H1 (cell line): ENCODE data around the gene ST6GALNAC5. TPM values are rescaled to one million over a fixed set of nuclear protein-coding genes. Genes with fewer than 3 reads are reported as not detected.

Experiments used
- CTCF ChIA-PET: fragments of 300-600 bp; sonication (Branson Sonifier 250); formaldehyde crosslinking; loops from one replicate; lab custom pipeline; 2021; ENCODE audit not compliant: partially characterized antibody; lab: Charles Lee
- POLR2A ChIA-PET: fragments of 300-600 bp; sonication (Branson Sonifier 250); formaldehyde crosslinking; loops from one replicate; lab custom pipeline; 2021; ENCODE audit warnings: inconsistent platforms; ENCODE audit not compliant: partially characterized antibody; lab: Charles Lee
- DNase-seq, 2 experiments: peaks; one replicate each; pipeline versions ENCODE4 v3.0.0 to v3.0.0-alpha.2; 2010 to 2022; ENCODE audit warnings: low spot score in 2 of 2, low read depth in 1 of 2, mixed read lengths in 1 of 2
- FAIRE-seq: peaks from 2 replicates; lab custom pipeline; 2011; peaks lifted over from hg19 to GRCh38; lab: Jason Lieb, UNC
- H2AFZ ChIP-seq: 2 replicates; pipeline ENCODE4 v1.8.1; 2012; ENCODE audit warnings: low read length, inconsistent platforms
- H2AK5ac ChIP-seq: 2 replicates; pipeline ENCODE4 v1.6.1; 2013; ENCODE audit warnings: low read depth, low read length
- H2BK120ac ChIP-seq: replicated peaks from 2 replicates; pipeline ENCODE3; 2013; ENCODE audit warnings: low read depth, low read length, inconsistent platforms
- H2BK12ac ChIP-seq: 2 replicates; pipeline ENCODE4 v1.6.1; 2013; ENCODE audit warnings: low read depth, low read length
- H2BK15ac ChIP-seq: 2 replicates; pipeline ENCODE4 v1.6.1; 2013; ENCODE audit warnings: low read length
- H2BK20ac ChIP-seq: 2 replicates; pipeline ENCODE4 v1.6.1; 2013; ENCODE audit warnings: low read length
- H2BK5ac ChIP-seq: 2 replicates; pipeline ENCODE4 v1.6.1; 2013; ENCODE audit warnings: low read depth, low read length
- H3K14ac ChIP-seq: 2 replicates; pipeline ENCODE4 v1.6.1; 2013; ENCODE audit warnings: inconsistent platforms; ENCODE audit not compliant: insufficient read length
- H3K18ac ChIP-seq: 2 replicates; pipeline ENCODE4 v1.6.1; 2013; ENCODE audit warnings: low read length; ENCODE audit errors: extremely low read depth
- H3K23ac ChIP-seq: 2 replicates; pipeline ENCODE4 v1.6.1; 2013; ENCODE audit warnings: inconsistent platforms; ENCODE audit not compliant: insufficient read length
- H3K23me2 ChIP-seq: 2 replicates; pipeline ENCODE4 v1.6.1; 2013; ENCODE audit warnings: low read depth, low read length
- H3K27ac ChIP-seq: 2 replicates; pipeline ENCODE4 v1.6.1; 2011; ENCODE audit warnings: low read depth, low read length, inconsistent platforms
- H3K27me3 ChIP-seq, 4 experiments: replicated peaks in 1 of 4; 1 replicate in 1 of 4; 2 replicates in 3 of 4; pipeline versions ENCODE4 v1.6.1 to v1.8.1; 2011 to 2013; ENCODE audit warnings: low read length in 3 of 4, mild to moderate bottlenecking in 3 of 4, inconsistent platforms in 2 of 4, mixed read lengths in 2 of 4, moderate library complexity in 1 of 4; ENCODE audit not compliant: control insufficient read depth in 3 of 4, insufficient read depth in 3 of 4; ENCODE audit errors: extremely low read depth in 1 of 4
- H3K36me3 ChIP-seq, 4 experiments: 2 replicates each; pipeline versions ENCODE4 v1.6.1 to v1.8.1; 2011 to 2013; ENCODE audit warnings: mild to moderate bottlenecking in 4 of 4, low read length in 3 of 4, moderate library complexity in 2 of 4, control low read depth in 1 of 4, inconsistent platforms in 1 of 4; ENCODE audit not compliant: insufficient read depth in 4 of 4, control insufficient read depth in 2 of 4
- H3K4ac ChIP-seq: replicated peaks from 2 replicates; pipeline ENCODE3; 2013; ENCODE audit warnings: low read length, low read depth, mixed read lengths, inconsistent platforms; ENCODE audit not compliant: insufficient read length
- H3K4me1 ChIP-seq, 4 experiments: replicated peaks in 1 of 4; 1 replicate in 1 of 4; 2 replicates in 3 of 4; pipeline versions ENCODE4 v1.6.1 to v1.8.1; 2011 to 2013; ENCODE audit warnings: low read length in 3 of 4, inconsistent platforms in 2 of 4, mixed read lengths in 1 of 4; ENCODE audit not compliant: insufficient read depth in 4 of 4, control insufficient read depth in 3 of 4
- H3K4me2 ChIP-seq, 2 experiments: 2 replicates each; pipeline versions ENCODE4 v1.6.1 to v1.8.1; 2011 to 2013; ENCODE audit warnings: low read depth in 2 of 2, low read length in 2 of 2, control low read depth in 1 of 2, inconsistent platforms in 1 of 2, mild to moderate bottlenecking in 1 of 2; ENCODE audit not compliant: insufficient read depth in 1 of 2
- H3K4me3 ChIP-seq, 4 experiments: fragments of 200-600, 300-600 bp in 1 of 4; sonication (generic), shearing (Covaris generic), sonication (Bioruptor Twin) in 1 of 4; 2 replicates each; pipeline versions ENCODE4 v1.5.1 to v1.8.1; 2011 to 2016; ENCODE audit warnings: low read length in 4 of 4, low read depth in 3 of 4, control low read depth in 2 of 4, inconsistent platforms in 2 of 4, mild to moderate bottlenecking in 2 of 4, mixed read lengths in 1 of 4, moderate library complexity in 1 of 4; ENCODE audit not compliant: insufficient read depth in 2 of 4; ENCODE audit errors: extremely low read depth in 1 of 4
- H3K56ac ChIP-seq: replicated peaks from 2 replicates; pipeline ENCODE3; 2013; ENCODE audit warnings: low read depth, mild to moderate bottlenecking, mixed read lengths, low read length, inconsistent platforms; ENCODE audit not compliant: insufficient read length
- H3K79me1 ChIP-seq: 2 replicates; pipeline ENCODE4 v1.6.1; 2013; ENCODE audit warnings: low read depth, low read length, control low read depth
- H3K79me2 ChIP-seq, 2 experiments: 2 replicates each; pipeline versions ENCODE4 v1.6.1 to v1.8.1; 2012 to 2013; ENCODE audit warnings: low read length in 2 of 2, mild to moderate bottlenecking in 2 of 2, inconsistent platforms in 1 of 2; ENCODE audit not compliant: insufficient read depth in 2 of 2, control insufficient read depth in 1 of 2
- H3K9ac ChIP-seq, 4 experiments: replicated peaks in 1 of 4; 1 replicate in 1 of 4; 2 replicates in 3 of 4; pipeline versions ENCODE4 v1.6.1 to v1.8.1; 2011 to 2013; ENCODE audit warnings: low read depth in 3 of 4, low read length in 3 of 4, control low read depth in 2 of 4, mild to moderate bottlenecking in 2 of 4, moderate library complexity in 2 of 4, inconsistent platforms in 1 of 4; ENCODE audit errors: extremely low read depth in 1 of 4
- H3K9me3 ChIP-seq, 2 experiments: 2 replicates each; pipeline versions ENCODE4 v1.6.1 to v1.8.1; 2012 to 2013; ENCODE audit warnings: mild to moderate bottlenecking in 2 of 2, moderate library complexity in 2 of 2, control low read depth in 1 of 2, inconsistent platforms in 1 of 2, low read depth in 1 of 2, low read length in 1 of 2, mixed read lengths in 1 of 2; ENCODE audit not compliant: insufficient read depth in 2 of 2
- H4K20me1 ChIP-seq, 2 experiments: replicated peaks in 1 of 2; 2 replicates each; pipeline versions ENCODE3 to v1.8.1; 2011 to 2013; ENCODE audit warnings: inconsistent platforms in 2 of 2, low read length in 2 of 2, mild to moderate bottlenecking in 1 of 2; ENCODE audit not compliant: insufficient read depth in 2 of 2, control insufficient read depth in 1 of 2
- H4K5ac ChIP-seq: 2 replicates; pipeline ENCODE4 v1.6.1; 2013; ENCODE audit warnings: low read length, low read depth, mixed read lengths, inconsistent platforms; ENCODE audit not compliant: insufficient read length
- H4K8ac ChIP-seq: 2 replicates; pipeline ENCODE4 v1.8.0; 2013; ENCODE audit warnings: mild to moderate bottlenecking, moderate library complexity, low read length, inconsistent platforms; ENCODE audit not compliant: insufficient read depth; ENCODE audit errors: extremely low read depth
- H4K91ac ChIP-seq: replicated peaks from 2 replicates; pipeline ENCODE3; 2013; ENCODE audit warnings: low read length, mixed read lengths, inconsistent platforms; ENCODE audit not compliant: insufficient read length
- ASH2L ChIP-seq: fragments of 200-600, 300-600 bp; sonication (generic); IDR thresholded peaks from one replicate; pipeline ENCODE4 v1.7.1; 2017; ENCODE audit warnings: low read length
- ATF3 ChIP-seq: IDR thresholded peaks from 2 replicates; pipeline ENCODE4 v1.6.1; 2011; ENCODE audit warnings: low read depth, mild to moderate bottlenecking, low read length; ENCODE audit not compliant: insufficient read depth
- CTCF ChIP-seq, 3 experiments: IDR thresholded peaks; 1 replicate in 2 of 3; 2 replicates in 1 of 3; pipeline versions ENCODE4 v1.5.1 to v1.6.1; 2011; ENCODE audit warnings: low read length in 3 of 3, mild to moderate bottlenecking in 3 of 3, inconsistent platforms in 2 of 3, low read depth in 1 of 3, moderate library complexity in 1 of 3; ENCODE audit not compliant: insufficient read depth in 1 of 3; ENCODE audit errors: control extremely low read depth in 1 of 3
- PHF8 ChIP-seq: fragments of 200-600 bp; sonication (generic); conservative IDR thresholded peaks from 2 replicates; pipeline ENCODE4 v1.7.1; 2012; ENCODE audit warnings: low read depth, mild to moderate bottlenecking, inconsistent platforms, low read length, moderate library complexity
- RAD21 ChIP-seq, 2 experiments: IDR thresholded peaks in 1 of 2; conservative IDR thresholded peaks in 1 of 2; 2 replicates each; pipeline ENCODE4 v1.6.1; 2011; ENCODE audit warnings: low read depth in 2 of 2, low read length in 2 of 2, improper control_type of control experiment in 1 of 2, inconsistent platforms in 1 of 2, mild to moderate bottlenecking in 1 of 2, moderate library complexity in 1 of 2
- WGBS, 2 experiments: shearing (Covaris generic) in 1 of 2; methylation state at CpG; one replicate each; pipeline versions ENCODE4 v1.1.6 to v1.1.7; 2013 to 2015; ENCODE audit warnings: low lambda C conversion rate in 2 of 2, mixed read lengths in 2 of 2, inconsistent platforms in 1 of 2, low coverage in 1 of 2, missing lambda C conversion rate in 1 of 2; ENCODE audit not compliant: insufficient replicate concordance in 2 of 2, insufficient coverage in 1 of 2, insufficient read length in 1 of 2; ENCODE audit errors: extremely low coverage in 1 of 2, missing lambda C conversion rate in 1 of 2; 5-methylcytosine and 5-hydroxymethylcytosine counted together
- polyA plus RNA-seq, 7 experiments: library from polyadenylated mRNA; depleted of rRNA in 3 of 7; stranded (reverse) in 5 of 7; unstranded in 2 of 7; fragments of >200 nt in 5 of 7; fragments of 200-250 nt in 2 of 7; gene quantifications; 1 replicate in 5 of 7; 2 replicates in 1 of 7; 4 replicates in 1 of 7; pipeline versions ENCODE4 v1.2.1 to v1.2.3, GENCODE V29; 2011 to 2013; ENCODE audit warnings: missing spikeins in 2 of 7, mixed read lengths in 2 of 7
- total RNA-seq: library from RNA; stranded (reverse); fragmentation: NEBNext Ultra II Directional; extraction: Animal tissue kit (Norgen Biotek cat#: 25700); gene quantifications from 2 replicates; pipeline ENCODE4 v1.2.1, GENCODE V29; 2021

ST6GALNAC5 gene
- total and polyA plus RNA-seq, 2 of the 8 experiments (the other 6 are each of a cell fraction or from before 2014, with no cell fraction given), result 6.2 to 7.3 TPM

GRCh38 chr1:76856104-76856503, 11.2 kb upstream of the ST6GALNAC5 start:
- Histone ChIP-seq H2AK5ac (no peak overlapping the region), H2BK15ac (no peak overlapping the region), H2AFZ (no peak overlapping the region), H3K4me3 (no peak overlapping the region), H2BK20ac (no peak overlapping the region), H4K5ac (no peak overlapping the region), H3K4me1 (peaks cover 0 to 10% (median 8%) of the 10 kb centered on the region in 4 experiments; a peak in 4 of 7 replicates), H3K4ac (no peak overlapping the region), H3K9me3 (no peaks in the 10 kb centered on the region), H3K79me2 (no peaks in the 10 kb centered on the region), H3K9ac (no peak overlapping the region), H3K27ac (no peak overlapping the region), H3K23ac (no peak overlapping the region), H3K27me3 (peaks cover 0 to 4% (median 1%) of the 10 kb centered on the region in 4 experiments; a peak in 5 of 7 replicates), H3K14ac (no peak overlapping the region), H2BK5ac (no peak overlapping the region), H3K56ac (no peak overlapping the region), H4K8ac (no peak overlapping the region), H4K20me1 (no peaks in the 10 kb centered on the region), H2BK12ac (no peak overlapping the region), H4K91ac (no peak overlapping the region), H3K36me3 (no peaks in the 10 kb centered on the region), H3K18ac (no peak overlapping the region), H2BK120ac (no peak overlapping the region), H3K79me1 (no peaks in the 10 kb centered on the region), H3K23me2 (no peaks in the 10 kb centered on the region; the same call in 1 of the 2 replicates), H3K4me2 (no peak overlapping the region)
- WGBS, 2 experiments, result 85% methylated on average over 5 of the region's 5 CpGs; no CpG with 5 or more reads in 1 of the 2 experiments
- TF ChIP-seq RAD21 (IDR thresholded peaks at IDR 0.05 in 1 of 2, conservative IDR thresholded peaks at IDR 0.05 in 1 of 2; ENCODE audit: low read depth in 2 of 2, low read length in 2 of 2) (no peak), ATF3 (no peak), ASH2L (no peak), CTCF (IDR thresholded peaks at IDR 0.05; ENCODE audit: control extremely low read depth in 1 of 3, insufficient read depth in 1 of 3, low read depth in 1 of 3, low read length in 3 of 3) (no peak), PHF8 (no peak)
- CTCF ChIA-PET, result interaction anchor here (1.7 kb wide), 1 partner anchor 510 kb away, joined by 5 read pairs; no protein-coding TSS in a partner anchor
- DNase-seq, result no peak
- POLR2A ChIA-PET, result interaction anchor here (1.3 to 2.0 kb wide), 2 partner anchors 11 to 12 kb away, joined by 3 to 4 read pairs; no protein-coding TSS in a partner anchor
- FAIRE-seq, result no peak
